Frontal cortex (tissue), 4 donors: ENCODE measurements around the gene SLC7A4. TPM values are rescaled to one million over a fixed set of nuclear protein-coding genes. Genes with fewer than 3 reads are reported as not detected.
"Not testable (repeated sequence)": the region's sequence is repeated elsewhere in the genome, so short reads cannot be mapped to it uniquely, and the experiment has no call there.

ENCODE experiments used
- DNase-seq, 2 donors: peaks; one replicate each; pipeline ENCODE4 v3.0.0; 2012; ENCODE audit warnings: low spot score in 2 of 2
- FAIRE-seq: peaks from 2 replicates; lab custom pipeline; 2012; peaks lifted over from hg19 to GRCh38; lab: Jason Lieb, UNC
- total RNA-seq: library from RNA; depleted of rRNA; stranded (reverse); fragments of >200 nt; gene quantifications from one replicate; pipeline ENCODE4 v1.2.3, GENCODE V29; 2014
- donor health status: control.
- donor health status: control.
- donor health status: control.

The SLC7A4 gene
- total RNA-seq, 1 donor from 2014 or later = 2.0 TPM

- no peak for DNase-seq
- no peak for FAIRE-seq
Observed at GRCh38 chr22:21025763-21026755, 6.3 kb downstream of the SLC7A4 start.

GRCh38 chr22:21025266-21025665 is 7.1 kb downstream of the SLC7A4 start:
- DNase-seq = no peak
- no peak for FAIRE-seq

GRCh38 chr22:21022955-21023614 is 9.3 kb downstream of the SLC7A4 start:
- DNase-seq (no peak), FAIRE-seq (no peak)

- DNase-seq = no peak
- FAIRE-seq = no peak
Observed at GRCh38 chr22:21022507-21022906, 9.9 kb downstream of the SLC7A4 start.

- FAIRE-seq (no peak), DNase-seq (no peak)
Observed at GRCh38 chr22:21020802-21021429, 11.4 kb downstream of the SLC7A4 start.

GRCh38 chr22:21018314-21018713 is 14.0 kb downstream of the SLC7A4 start:
- FAIRE-seq (no peak), DNase-seq (no peak)

- no peak for FAIRE-seq
- DNase-seq = no peak
Observed at GRCh38 chr22:21016644-21017420, 15.5 kb downstream of the SLC7A4 start.

- no peak for FAIRE-seq
- no peak for DNase-seq
Observed at GRCh38 chr22:21015466-21016006, 16.8 kb downstream of the SLC7A4 start.

GRCh38 chr22:21014726-21015465 is 17.5 kb downstream of the SLC7A4 start, which contains the start of gene P2RX6:
P2RX6 (plus strand) TSS chr22:21015165; CDS start chr22:21015175, 10 bp downstream.
- FAIRE-seq (no peak), DNase-seq (no peak)

GRCh38 chr22:21014202-21014725 is 18.1 kb downstream of the SLC7A4 start:
- DNase-seq = peak; percentile 75 to 94
- no peak for FAIRE-seq

GRCh38 chr22:21013657-21014201 is 18.6 kb downstream of the SLC7A4 start:
- DNase-seq = no peak
- FAIRE-seq = no peak

- FAIRE-seq (no peak), DNase-seq (no peak)
Observed at GRCh38 chr22:21012446-21013407, 19.6 kb downstream of the SLC7A4 start.

GRCh38 chr22:21010426-21011113 is 21.8 kb downstream of the SLC7A4 start:
- no peak for FAIRE-seq

GRCh38 chr22:21009638-21010425 is 22.5 kb downstream of the SLC7A4 start:
- DNase-seq = no peak
- FAIRE-seq = no peak

More at GRCh38 chr22:21010426-21011113, 21.8 kb downstream of the SLC7A4 start:
- DNase-seq = no peak

GRCh38 chr22:21009208-21009607 is 23.2 kb downstream of the SLC7A4 start:
- not testable (repeated sequence) for FAIRE-seq, DNase-seq

- FAIRE-seq (no peak), DNase-seq (no peak)
Observed at GRCh38 chr22:21003782-21004181, 28.6 kb downstream of the SLC7A4 start.
